Measurements from ENCODE around the gene IGFBP5. TPM values are rescaled to one million over a fixed set of nuclear protein-coding genes. Genes with fewer than 3 reads are reported as not detected.

The IGFBP5 gene
- total RNA-seq, 4 donors from 2014 or later, result 284 to 2,528 (median 672) TPM

DNA sequence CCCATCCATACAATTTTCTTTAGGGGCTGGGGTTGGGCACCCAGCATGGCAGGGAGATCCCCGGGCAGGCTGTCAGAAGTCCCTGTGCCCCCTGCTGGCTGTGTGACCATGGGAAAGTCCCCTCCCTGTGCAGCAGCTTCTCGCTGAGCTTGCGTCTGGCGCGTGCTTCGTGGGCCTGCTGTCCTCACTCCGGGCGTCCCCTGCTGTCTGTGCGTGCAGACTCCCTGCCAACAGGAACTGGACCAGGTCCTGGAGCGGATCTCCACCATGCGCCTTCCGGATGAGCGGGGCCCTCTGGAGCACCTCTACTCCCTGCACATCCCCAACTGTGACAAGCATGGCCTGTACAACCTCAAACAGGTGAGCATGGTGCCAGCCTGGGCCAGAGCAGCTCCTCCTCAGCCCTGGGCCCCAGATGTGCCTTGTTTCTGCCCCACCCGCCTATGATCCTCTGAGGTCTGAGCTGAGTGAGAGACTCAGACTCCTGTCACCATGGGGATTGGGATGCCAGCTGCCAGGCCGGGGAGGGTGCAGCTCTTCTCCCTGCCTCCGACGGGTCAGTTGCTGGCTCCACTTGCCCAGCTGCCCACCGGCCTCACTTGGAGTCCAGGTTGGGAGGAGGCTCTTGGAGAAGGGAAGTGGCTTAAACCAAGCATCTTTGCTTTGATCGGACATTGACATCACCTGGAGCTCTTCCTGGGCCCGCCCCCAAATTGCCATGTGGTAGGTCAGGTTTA, 33.5 kb downstream of the IGFBP5 start:
- DNase-seq (ENCODE audit: low spot score) (no peak), ATAC-seq (ENCODE audit: low FRiP score) (no peak)
- TF ChIP-seq, protein P1, sequence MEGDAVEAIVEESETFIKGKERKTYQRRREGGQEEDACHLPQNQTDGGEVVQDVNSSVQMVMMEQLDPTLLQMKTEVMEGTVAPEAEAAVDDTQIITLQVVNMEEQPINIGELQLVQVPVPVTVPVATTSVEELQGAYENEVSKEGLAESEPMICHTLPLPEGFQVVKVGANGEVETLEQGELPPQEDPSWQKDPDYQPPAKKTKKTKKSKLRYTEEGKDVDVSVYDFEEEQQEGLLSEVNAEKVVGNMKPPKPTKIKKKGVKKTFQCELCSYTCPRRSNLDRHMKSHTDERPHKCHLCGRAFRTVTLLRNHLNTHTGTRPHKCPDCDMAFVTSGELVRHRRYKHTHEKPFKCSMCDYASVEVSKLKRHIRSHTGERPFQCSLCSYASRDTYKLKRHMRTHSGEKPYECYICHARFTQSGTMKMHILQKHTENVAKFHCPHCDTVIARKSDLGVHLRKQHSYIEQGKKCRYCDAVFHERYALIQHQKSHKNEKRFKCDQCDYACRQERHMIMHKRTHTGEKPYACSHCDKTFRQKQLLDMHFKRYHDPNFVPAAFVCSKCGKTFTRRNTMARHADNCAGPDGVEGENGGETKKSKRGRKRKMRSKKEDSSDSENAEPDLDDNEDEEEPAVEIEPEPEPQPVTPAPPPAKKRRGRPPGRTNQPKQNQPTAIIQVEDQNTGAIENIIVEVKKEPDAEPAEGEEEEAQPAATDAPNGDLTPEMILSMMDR (IDR thresholded peaks at IDR 0.05), result no peak

DNA sequence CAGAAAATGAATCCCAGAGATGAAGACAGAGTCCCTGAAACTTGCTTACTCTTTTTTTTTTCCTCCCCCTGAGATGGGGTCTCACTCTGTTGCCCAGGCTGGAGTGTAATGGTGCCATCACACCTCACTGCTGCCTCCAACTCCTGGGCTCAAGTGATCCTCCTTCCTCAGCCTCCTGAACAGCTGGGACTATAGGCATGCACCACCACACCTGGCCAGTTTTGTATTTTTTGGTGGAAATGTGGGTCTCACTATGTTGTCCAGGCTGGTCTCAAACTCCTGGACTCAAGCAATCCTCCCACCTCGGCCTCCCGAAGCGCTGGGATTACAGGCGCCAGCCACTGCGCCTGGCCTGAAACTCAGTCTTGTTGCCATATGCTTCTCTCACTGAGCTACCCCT, 34.3 kb downstream of the IGFBP5 start:
- no peak for ATAC-seq (ENCODE audit: low FRiP score)
- DNase-seq (ENCODE audit: low spot score), result no peak
- TF ChIP-seq, protein P1 (IDR thresholded peaks at IDR 0.05), result no peak

DNA sequence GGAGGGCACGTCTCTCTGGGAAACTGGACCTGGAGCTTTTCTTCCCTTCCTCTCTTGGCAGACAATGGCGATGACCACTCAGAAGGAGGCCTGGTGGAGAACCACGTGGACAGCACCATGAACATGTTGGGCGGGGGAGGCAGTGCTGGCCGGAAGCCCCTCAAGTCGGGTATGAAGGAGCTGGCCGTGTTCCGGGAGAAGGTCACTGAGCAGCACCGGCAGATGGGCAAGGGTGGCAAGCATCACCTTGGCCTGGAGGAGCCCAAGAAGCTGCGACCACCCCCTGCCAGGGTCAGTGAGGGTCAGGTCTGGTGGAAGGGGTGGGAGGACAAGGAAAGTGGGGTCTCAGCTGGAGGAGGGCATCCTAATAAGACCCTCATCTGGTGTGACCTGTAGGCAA, 34.9 kb downstream of the IGFBP5 start:
- TF ChIP-seq, protein P1 (IDR thresholded peaks at IDR 0.05), result no peak
- ATAC-seq (ENCODE audit: low FRiP score), result no peak
- no peak for DNase-seq (ENCODE audit: low spot score)

DNA sequence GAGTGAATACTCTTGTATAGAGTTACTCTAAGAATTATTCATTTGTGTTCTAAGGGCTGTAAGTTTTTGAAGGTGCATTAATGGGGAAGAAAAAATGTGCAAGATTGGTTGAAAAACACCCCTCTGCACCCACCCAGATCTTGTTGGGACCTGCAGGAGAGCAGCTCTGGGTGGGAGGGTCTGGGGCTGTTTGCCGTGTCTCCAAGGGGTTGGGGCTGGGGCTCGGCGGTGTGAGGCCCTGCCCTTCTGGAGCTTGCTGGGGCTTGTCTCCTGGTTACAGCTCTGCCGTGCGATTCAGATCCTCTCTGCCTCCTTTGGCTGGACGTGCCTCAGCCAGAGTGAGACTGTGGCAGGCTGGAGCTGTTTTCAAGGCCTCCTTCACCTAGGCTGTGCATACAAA, 36.1 kb downstream of the IGFBP5 start:
- TF ChIP-seq, protein P1 (IDR thresholded peaks at IDR 0.05), result no peak
- DNase-seq (ENCODE audit: low spot score), result no peak
- no peak for ATAC-seq (ENCODE audit: low FRiP score)

DNA sequence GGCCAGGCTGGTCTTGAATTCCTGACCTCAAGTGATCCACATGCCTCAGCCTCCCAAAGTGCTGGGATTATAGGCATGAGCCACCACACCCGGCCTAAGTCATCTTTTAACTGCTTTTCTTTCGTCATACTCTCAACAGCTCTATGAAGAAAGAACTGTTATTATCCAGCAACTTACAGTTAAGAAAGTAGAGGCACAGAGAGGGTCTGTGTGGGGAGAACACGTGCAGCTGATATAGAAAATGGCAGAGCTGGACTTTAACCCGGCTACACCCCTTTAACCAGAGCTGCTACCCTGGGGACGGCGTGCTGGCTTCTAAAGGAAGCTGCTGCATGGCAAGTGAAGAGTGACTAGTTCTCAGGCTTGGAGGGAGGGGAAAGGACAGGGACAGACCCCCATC, 36.6 kb downstream of the IGFBP5 start:
- DNase-seq (ENCODE audit: low spot score), result no peak

DNA sequence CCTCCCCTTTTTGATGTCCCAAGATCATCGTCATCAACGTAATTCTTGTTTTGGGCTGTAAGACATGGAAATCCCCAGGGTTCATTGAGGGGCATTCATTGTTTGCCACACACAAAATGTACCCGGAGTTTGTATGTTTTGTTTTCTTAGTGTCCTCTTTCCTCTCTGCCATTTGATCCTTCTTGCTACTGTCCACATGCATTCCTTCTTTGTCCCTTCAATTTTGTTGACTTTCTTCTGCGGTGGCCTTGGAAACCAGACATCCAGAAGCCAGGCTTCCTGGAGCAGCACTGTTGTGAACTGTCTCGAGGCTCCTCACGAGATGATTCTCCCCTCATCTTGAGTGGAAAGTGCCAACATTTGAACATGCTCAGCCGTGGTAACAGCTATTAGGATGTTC, 37.4 kb downstream of the IGFBP5 start:
- DNase-seq (ENCODE audit: low spot score), result no peak
- TF ChIP-seq, protein P1 (IDR thresholded peaks at IDR 0.05), result no peak
- ATAC-seq (ENCODE audit: low FRiP score), result no peak

More for the DNA sequence above, 36.6 kb downstream of the IGFBP5 start:
- TF ChIP-seq, protein P1 (IDR thresholded peaks at IDR 0.05), result no peak
- ATAC-seq (ENCODE audit: low FRiP score), result no peak
